Retinal pigment epithelial cell (primary cell): Measurements from ENCODE around the gene PABPN1L.
"Not testable (repeated sequence)": the region's sequence is repeated elsewhere in the genome, so short reads cannot be mapped to it uniquely, and the experiment has no call there.

Source experiments
- DNase-seq: peaks from one replicate; pipeline ENCODE4 v3.0.0-alpha.2; 2010; ENCODE audit warnings: low read depth
- H3K4me3 ChIP-seq: 2 replicates; pipeline ENCODE4 v1.5.1; 2011; ENCODE audit warnings: mild to moderate bottlenecking, low read length, control low read depth, moderate library complexity
- TF ChIP-seq, protein P1 (sequence below): conservative IDR thresholded peaks from 2 replicates; pipeline ENCODE4 v1.5.1; 2011; ENCODE audit warnings: low read depth, low read length, control low read depth, inconsistent platforms

Gene PABPN1L

DNA sequence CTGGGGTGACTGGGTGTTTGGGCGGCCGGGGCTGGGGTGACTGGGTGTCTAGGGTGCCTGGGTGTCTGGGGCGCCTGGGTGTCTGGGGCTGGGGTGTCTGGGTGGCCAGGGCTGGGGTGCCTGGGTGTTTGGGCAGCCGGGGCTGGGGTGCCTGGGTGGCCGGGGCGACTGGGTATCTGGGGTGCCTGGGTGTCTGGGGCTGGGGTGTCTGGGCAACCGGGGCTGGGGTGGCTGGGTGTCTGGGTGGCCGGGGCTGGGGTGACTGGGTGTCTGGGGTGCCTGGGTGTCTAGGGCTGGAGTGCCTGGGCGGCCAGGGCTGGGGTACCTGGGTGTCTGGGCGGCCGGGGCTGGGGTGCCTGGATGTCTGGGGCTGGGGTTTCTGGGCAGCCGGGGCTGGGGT, 41.3 kb downstream of the PABPN1L start:
- H3K4me3 ChIP-seq, result no peak overlapping the region
- TF ChIP-seq, protein P1, sequence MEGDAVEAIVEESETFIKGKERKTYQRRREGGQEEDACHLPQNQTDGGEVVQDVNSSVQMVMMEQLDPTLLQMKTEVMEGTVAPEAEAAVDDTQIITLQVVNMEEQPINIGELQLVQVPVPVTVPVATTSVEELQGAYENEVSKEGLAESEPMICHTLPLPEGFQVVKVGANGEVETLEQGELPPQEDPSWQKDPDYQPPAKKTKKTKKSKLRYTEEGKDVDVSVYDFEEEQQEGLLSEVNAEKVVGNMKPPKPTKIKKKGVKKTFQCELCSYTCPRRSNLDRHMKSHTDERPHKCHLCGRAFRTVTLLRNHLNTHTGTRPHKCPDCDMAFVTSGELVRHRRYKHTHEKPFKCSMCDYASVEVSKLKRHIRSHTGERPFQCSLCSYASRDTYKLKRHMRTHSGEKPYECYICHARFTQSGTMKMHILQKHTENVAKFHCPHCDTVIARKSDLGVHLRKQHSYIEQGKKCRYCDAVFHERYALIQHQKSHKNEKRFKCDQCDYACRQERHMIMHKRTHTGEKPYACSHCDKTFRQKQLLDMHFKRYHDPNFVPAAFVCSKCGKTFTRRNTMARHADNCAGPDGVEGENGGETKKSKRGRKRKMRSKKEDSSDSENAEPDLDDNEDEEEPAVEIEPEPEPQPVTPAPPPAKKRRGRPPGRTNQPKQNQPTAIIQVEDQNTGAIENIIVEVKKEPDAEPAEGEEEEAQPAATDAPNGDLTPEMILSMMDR, result no peak
- no peak for DNase-seq

DNA sequence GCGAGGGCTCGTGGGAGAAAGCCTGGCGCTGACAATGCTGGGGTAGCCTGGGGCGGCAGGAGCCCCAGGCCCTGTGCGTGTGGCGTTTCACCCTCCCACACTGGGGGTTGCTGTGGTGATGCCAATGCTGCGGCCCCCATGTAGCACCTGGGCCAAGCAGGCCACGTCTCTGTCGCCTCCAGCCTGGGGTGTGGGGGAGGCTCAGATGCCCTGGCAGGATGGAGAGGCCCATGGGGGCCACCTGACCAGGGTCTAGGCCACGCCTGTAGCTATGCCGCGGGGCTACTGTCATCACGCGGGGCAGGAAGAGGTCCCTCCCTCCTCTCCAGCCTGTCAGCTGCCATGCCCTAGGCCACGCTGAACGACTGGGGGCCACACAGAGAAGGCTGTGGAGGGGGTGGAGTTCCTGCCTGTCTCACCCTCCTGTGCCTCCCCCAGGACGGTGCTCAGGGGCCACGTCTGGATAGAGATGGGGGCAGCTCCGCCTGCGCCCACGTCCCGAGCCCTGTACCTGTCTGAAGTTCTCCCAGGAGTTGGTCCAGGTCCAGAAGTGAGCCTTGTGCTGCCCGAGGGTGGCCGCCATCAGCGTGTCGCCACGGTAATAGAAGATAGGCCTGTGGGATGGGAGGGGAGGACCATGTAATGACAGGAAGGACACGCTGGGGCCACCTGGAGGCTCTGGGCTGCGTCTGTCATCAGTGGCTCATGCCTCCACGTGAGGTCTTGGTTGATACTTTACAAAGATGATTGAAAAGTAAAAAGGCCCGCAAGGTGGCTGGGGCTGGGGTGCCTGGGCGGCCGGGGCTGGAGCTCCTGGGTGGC, 42.0 kb downstream of the PABPN1L start:
- DNase-seq, result no peak
- TF ChIP-seq, protein P1, result no peak
- no peak overlapping the region for H3K4me3 ChIP-seq

DNA sequence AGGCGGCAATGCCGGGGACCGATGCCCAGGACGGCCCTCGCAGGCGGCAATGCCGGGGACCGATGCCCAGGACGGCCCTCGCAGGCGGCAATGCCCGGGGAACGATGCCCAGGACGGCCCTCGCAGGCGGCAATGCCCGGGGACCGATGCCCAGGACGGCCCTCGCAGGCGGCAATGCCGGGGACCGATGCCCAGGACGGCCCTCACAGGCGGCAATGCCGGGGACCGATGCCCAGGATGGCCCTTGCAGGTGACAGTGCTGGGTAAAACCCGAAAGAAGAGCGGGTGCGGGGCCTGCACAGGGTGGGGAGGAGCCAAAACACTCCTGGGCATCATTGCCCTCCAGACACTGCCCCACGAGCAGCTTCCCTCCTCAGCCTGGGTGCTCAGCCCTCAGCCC, 42.8 kb downstream of the PABPN1L start:
- H3K4me3 ChIP-seq, DNase-seq: not testable (repeated sequence)

DNA sequence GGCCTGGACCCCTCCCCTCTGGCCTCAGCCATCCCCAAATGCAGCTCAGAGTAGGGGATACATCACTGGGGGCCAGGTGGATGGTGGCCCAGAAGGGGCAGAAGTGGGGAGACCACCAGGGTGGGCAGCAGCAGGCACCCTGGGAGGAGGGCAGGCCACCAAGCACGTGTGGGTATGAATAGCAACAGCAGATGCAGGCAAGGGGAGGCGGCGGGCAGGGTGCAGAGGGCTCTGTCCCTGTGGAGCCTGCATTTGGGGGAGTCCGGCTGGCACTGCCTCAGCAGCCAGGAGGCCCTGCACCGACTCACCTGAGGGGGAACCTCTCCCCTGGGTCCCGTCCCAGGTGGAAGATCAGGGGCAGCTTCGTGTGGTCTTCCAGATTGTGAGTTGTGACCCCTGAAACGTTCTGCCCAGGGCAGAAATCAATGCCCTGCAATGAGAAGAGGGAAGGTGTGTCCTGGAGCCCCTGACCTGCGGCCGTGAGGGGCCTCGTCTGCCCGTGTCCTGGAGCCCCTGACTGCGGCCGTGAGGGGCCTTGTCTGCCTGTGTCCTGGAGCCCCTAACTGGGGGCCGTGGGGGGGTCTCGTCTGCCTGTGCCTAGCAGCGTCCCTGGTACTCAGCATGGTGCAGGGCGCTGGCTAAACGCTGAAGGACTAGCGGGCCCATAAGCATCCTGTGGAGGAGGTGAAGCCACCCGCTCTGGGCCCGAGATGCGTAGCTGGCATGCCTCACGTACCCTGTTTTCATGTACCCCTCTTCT, 44.0 kb downstream of the PABPN1L start:
- no peak for DNase-seq
- TF ChIP-seq, protein P1, result no peak
- H3K4me3 ChIP-seq, result no peak overlapping the region

DNA sequence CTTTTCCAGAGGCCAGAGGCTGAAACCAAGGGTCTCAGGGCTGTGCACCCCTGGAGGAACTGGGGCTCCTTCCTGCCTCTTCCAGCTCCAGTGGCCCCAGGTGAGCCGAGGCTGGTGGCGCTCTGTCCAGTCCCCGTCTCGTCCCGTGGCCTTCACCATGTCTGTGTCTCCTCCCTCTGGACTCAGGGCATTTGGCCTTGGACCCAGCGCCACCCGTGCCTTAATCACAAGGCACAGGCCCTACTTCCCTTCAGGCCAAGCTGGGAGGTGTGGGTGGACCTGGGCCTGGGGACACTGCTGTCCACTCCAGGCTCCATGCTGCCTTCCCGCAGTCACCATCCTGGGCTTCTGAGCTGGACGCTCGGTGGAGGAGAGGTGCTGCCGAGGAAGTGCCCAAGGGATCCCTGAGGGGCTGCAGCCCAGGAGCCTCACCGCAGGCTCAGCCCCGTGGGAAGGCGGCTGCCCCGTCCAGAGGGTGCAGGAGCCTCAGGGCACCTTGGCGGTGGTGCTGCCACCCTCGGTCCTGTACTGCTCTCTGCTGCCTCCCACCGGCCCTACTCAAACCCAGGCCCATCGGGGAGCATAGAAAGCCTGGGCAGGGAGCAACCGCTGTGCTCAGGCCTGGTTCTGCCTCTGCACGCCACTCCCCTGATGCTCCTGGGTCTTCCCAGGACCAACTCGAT, 45.2 kb downstream of the PABPN1L start:
- DNase-seq, result no peak
- no peak overlapping the region for H3K4me3 ChIP-seq
- TF ChIP-seq, protein P1, result no peak

DNA sequence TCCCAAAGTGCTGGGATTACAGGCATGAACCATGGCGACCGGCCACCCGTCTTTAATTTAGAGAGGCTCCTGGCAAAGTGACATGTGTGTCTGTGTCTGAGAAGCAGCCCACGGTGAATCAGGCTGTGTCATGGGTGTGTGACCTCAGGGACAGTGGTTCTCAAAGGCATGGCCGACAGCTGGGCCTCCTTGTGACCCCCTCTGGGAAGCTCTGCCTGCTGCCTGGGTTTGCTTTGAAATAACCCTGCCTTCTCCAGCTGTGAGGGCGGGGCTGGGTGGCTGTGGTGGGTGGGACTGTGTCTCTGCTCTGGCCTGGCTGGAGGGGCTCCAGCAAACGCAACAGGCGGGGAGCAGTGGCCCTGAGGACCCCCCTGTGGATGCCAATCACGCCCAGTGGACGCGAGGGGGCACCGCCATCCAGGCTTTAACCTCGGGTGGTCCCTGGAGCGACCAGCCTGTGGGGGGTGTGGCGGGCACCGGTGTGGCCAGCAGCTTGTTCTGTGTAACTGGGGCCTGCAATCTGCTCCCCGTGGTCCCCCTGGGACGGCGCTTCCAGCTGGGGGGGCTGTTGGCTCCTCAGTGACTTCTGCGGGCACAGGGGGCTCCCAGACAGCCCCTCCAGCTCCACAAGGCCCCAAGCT, 46.0 kb downstream of the PABPN1L start:
- H3K4me3 ChIP-seq, result no peak overlapping the region
- TF ChIP-seq, protein P1, result no peak
- DNase-seq, result no peak

DNA sequence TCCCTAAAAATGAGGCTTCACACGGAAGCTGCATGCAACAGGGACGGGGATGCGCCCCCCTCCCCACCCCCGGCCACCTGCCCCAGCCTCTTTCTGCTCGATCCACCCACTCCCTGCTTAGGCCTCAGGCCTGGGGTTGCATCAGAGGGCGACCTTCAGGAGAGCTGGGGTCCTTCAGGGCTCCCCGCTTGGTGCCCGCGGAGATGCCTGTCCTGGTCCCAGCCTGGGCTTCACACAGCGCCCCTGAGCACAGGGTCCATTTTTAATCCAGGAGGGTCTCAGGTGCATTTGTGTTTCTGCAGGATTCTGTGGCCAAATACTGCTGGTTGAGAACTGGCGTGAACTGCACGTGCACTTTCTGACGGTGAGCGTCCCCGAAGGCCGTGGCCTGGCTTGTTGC, 47.3 kb downstream of the PABPN1L start:
- TF ChIP-seq, protein P1, result no peak
- no peak for DNase-seq
- no peak overlapping the region for H3K4me3 ChIP-seq
